ENCODE measurements around the gene ASGR1.

GRCh38 chr17:7195971-7196370 is 16.8 kb upstream of the ASGR1 start:
- TF ChIP-seq POLR2AphosphoS5 (IDR thresholded peaks at IDR 0.05; ENCODE audit: insufficient read depth in 1 of 2, low read depth in 1 of 2): no peak
- TF ChIP-seq CTCF (IDR thresholded peaks at IDR 0.05): no peak
- TF ChIP-seq POLR2A (IDR thresholded peaks at IDR 0.05): no peak
